Measurements from ENCODE around the gene INTU.
"Not testable (repeated sequence)": the region's sequence is repeated elsewhere in the genome, so short reads cannot be mapped to it uniquely, and the experiment has no call there.

INTU gene

GRCh38 chr4:127642169-127642568, 9.4 kb downstream of the INTU start:
- DNase-seq (ENCODE audit: low read depth in 1 of 2, low spot score in 1 of 2): no peak

GRCh38 chr4:127643791-127644190, 11.0 kb downstream of the INTU start:
- DNase-seq (ENCODE audit: low read depth in 1 of 2, low spot score in 1 of 2): no peak

GRCh38 chr4:127648061-127648460, 15.3 kb downstream of the INTU start:
- no peak for DNase-seq (ENCODE audit: low read depth in 1 of 2, low spot score in 1 of 2)

- not testable (repeated sequence) for DNase-seq (ENCODE audit: low read depth in 1 of 2, low spot score in 1 of 2)
Measured at GRCh38 chr4:127655590-127655989, 22.8 kb downstream of the INTU start.

- DNase-seq (ENCODE audit: low read depth in 1 of 2, low spot score in 1 of 2): no peak
Measured at GRCh38 chr4:127656047-127656680, 23.4 kb downstream of the INTU start.

- no peak for DNase-seq (ENCODE audit: low read depth in 1 of 2, low spot score in 1 of 2)
Measured at GRCh38 chr4:127660284-127660885, 27.6 kb downstream of the INTU start.

- DNase-seq (ENCODE audit: low read depth in 1 of 2, low spot score in 1 of 2): no peak
Measured at GRCh38 chr4:127667116-127667515, 34.4 kb downstream of the INTU start.

- no peak for DNase-seq (ENCODE audit: low read depth in 1 of 2, low spot score in 1 of 2)
Measured at GRCh38 chr4:127667772-127668171, 35.0 kb downstream of the INTU start.

GRCh38 chr4:127668770-127669169, 36.0 kb downstream of the INTU start:
- DNase-seq (ENCODE audit: low read depth in 1 of 2, low spot score in 1 of 2): no peak

- no peak for DNase-seq (ENCODE audit: low read depth in 1 of 2, low spot score in 1 of 2)
Measured at GRCh38 chr4:127669691-127670090, 36.9 kb downstream of the INTU start.

- DNase-seq (ENCODE audit: low read depth in 1 of 2, low spot score in 1 of 2): no peak
Measured at GRCh38 chr4:127672111-127672510, 39.4 kb downstream of the INTU start.

- no peak for DNase-seq (ENCODE audit: low read depth in 1 of 2, low spot score in 1 of 2)
Measured at GRCh38 chr4:127685292-127685691, 52.5 kb downstream of the INTU start.

- no peak for DNase-seq (ENCODE audit: low read depth in 1 of 2, low spot score in 1 of 2)
Measured at GRCh38 chr4:127686658-127687057, 53.9 kb downstream of the INTU start.

GRCh38 chr4:127687580-127687979, 54.8 kb downstream of the INTU start:
- DNase-seq (ENCODE audit: low read depth in 1 of 2, low spot score in 1 of 2): no peak

- no peak for DNase-seq (ENCODE audit: low read depth in 1 of 2, low spot score in 1 of 2)
Measured at GRCh38 chr4:127698789-127699200, 66.0 kb downstream of the INTU start.

GRCh38 chr4:127708985-127709384, 76.2 kb downstream of the INTU start:
- no peak for DNase-seq (ENCODE audit: low read depth in 1 of 2, low spot score in 1 of 2)

- DNase-seq (ENCODE audit: low read depth in 1 of 2, low spot score in 1 of 2): no peak
Measured at GRCh38 chr4:127709456-127709855, 76.7 kb downstream of the INTU start.

GRCh38 chr4:127730142-127730913, 97.6 kb downstream of the INTU start, which contains the start of gene SLC25A31:
SLC25A31 (plus strand) TSS chr4:127730400; CDS start chr4:127730546, 146 bp downstream.
- no peak for DNase-seq (ENCODE audit: low read depth in 1 of 2, low spot score in 1 of 2)

GRCh38 chr4:127731406-127731805, 98.6 kb downstream of the INTU start:
- no peak for DNase-seq (ENCODE audit: low read depth in 1 of 2, low spot score in 1 of 2)

- DNase-seq (ENCODE audit: low read depth in 1 of 2, low spot score in 1 of 2): no peak
Measured at GRCh38 chr4:127732623-127733328, 100.0 kb downstream of the INTU start.

GRCh38 chr4:127734976-127735375, 102.2 kb downstream of the INTU start:
- no peak for DNase-seq (ENCODE audit: low read depth in 1 of 2, low spot score in 1 of 2)

- DNase-seq (ENCODE audit: low read depth in 1 of 2, low spot score in 1 of 2): no peak
Measured at GRCh38 chr4:127737295-127737694, 104.5 kb downstream of the INTU start.

Measured in activated T-helper 1 cell treated with anti-CD3 and anti-CD28 coated beads, Interleukin-2, amount 50 U/mL, for 16 hours (primary cell).